Fibroblast of skin of right biceps (primary cell): ENCODE data around the gene ALX4.

Experiments used
- DNase-seq: peaks from one replicate; pipeline ENCODE4 v3.0.0-alpha.2; 2013

The ALX4 gene

GRCh38 chr11:44309478-44310205 is at the start of gene ALX4:
Gene ALX4 (minus strand): TSS chr11:44310139. CDS start chr11:44310062, 77 bp downstream.
- DNase-seq: peak; percentile 55

GRCh38 chr11:44359162-44359561 is 49.2 kb upstream of the ALX4 start:
- no peak for DNase-seq

GRCh38 chr11:44358713-44359112 is 48.8 kb upstream of the ALX4 start:
- no peak for DNase-seq

GRCh38 chr11:44357711-44358110 is 47.8 kb upstream of the ALX4 start:
- no peak for DNase-seq

GRCh38 chr11:44356351-44356750 is 46.4 kb upstream of the ALX4 start:
- no peak for DNase-seq

- DNase-seq: no peak
Measured at GRCh38 chr11:44351898-44352498, 42.1 kb upstream of the ALX4 start.

- no peak for DNase-seq
Measured at GRCh38 chr11:44351006-44351660, 41.2 kb upstream of the ALX4 start.

- no peak for DNase-seq
Measured at GRCh38 chr11:44349328-44349727, 39.4 kb upstream of the ALX4 start.

- DNase-seq: no peak
Measured at GRCh38 chr11:44348721-44349120, 38.8 kb upstream of the ALX4 start.

GRCh38 chr11:44348114-44348513 is 38.2 kb upstream of the ALX4 start:
- DNase-seq: no peak

GRCh38 chr11:44347538-44347937 is 37.6 kb upstream of the ALX4 start:
- no peak for DNase-seq

- no peak for DNase-seq
Measured at GRCh38 chr11:44346983-44347382, 37.0 kb upstream of the ALX4 start.

- DNase-seq: no peak
Measured at GRCh38 chr11:44345781-44346180, 35.8 kb upstream of the ALX4 start.

GRCh38 chr11:44344921-44345320 is 35.0 kb upstream of the ALX4 start:
- DNase-seq: no peak

- no peak for DNase-seq
Measured at GRCh38 chr11:44344423-44344820, 34.5 kb upstream of the ALX4 start.

- no peak for DNase-seq
Measured at GRCh38 chr11:44343778-44344422, 34.0 kb upstream of the ALX4 start.

- DNase-seq: no peak
Measured at GRCh38 chr11:44342616-44343015, 32.7 kb upstream of the ALX4 start.

- DNase-seq: no peak
Measured at GRCh38 chr11:44340656-44341055, 30.7 kb upstream of the ALX4 start.

GRCh38 chr11:44339530-44339883 is 29.6 kb upstream of the ALX4 start:
- DNase-seq: no peak

GRCh38 chr11:44338698-44339529 is 29.0 kb upstream of the ALX4 start:
- DNase-seq: no peak

- no peak for DNase-seq
Measured at GRCh38 chr11:44338026-44338425, 28.1 kb upstream of the ALX4 start.

- DNase-seq: no peak
Measured at GRCh38 chr11:44335919-44336318, 26.0 kb upstream of the ALX4 start.
